Neural cell (in vitro differentiated cells): ENCODE measurements around the gene OTOF. TPM values are rescaled to one million over a fixed set of nuclear protein-coding genes. Genes with fewer than 3 reads are reported as not detected.

Experiments used
- H2AFZ ChIP-seq: fragments of 200-600, 300-800 bp; sonication (generic), shearing (Covaris generic); 2 replicates; pipeline ENCODE4 v1.6.0; 2014; ENCODE audit warnings: low read depth, mild to moderate bottlenecking, antibody characterized with exemption, low read length, moderate library complexity
- H3F3A ChIP-seq: fragments of 200-600 bp; shearing (Covaris generic); 2 replicates; pipeline ENCODE4 v1.6.1; 2016; ENCODE audit warnings: mild to moderate bottlenecking, moderate library complexity, mixed read lengths, antibody characterized with exemption, low read length; ENCODE audit not compliant: insufficient read depth, poor library complexity, severe bottlenecking
- H3K27ac ChIP-seq: fragments of 200-600, 300-800 bp; sonication (generic), shearing (Covaris generic); 2 replicates; pipeline ENCODE4 v1.5.1; 2014; ENCODE audit warnings: mild to moderate bottlenecking, low read length, moderate library complexity
- H3K27me3 ChIP-seq: fragments of 300-800, 200-600 bp; sonication (generic), shearing (Covaris generic); 2 replicates; pipeline ENCODE4 v1.6.0; 2014; ENCODE audit warnings: mild to moderate bottlenecking, low read depth, low read length, moderate library complexity; ENCODE audit not compliant: insufficient read depth
- H3K36me3 ChIP-seq: fragments of 300-800, 200-600 bp; sonication (generic), shearing (Covaris generic); 2 replicates; pipeline ENCODE4 v1.5.1; 2014; ENCODE audit warnings: mild to moderate bottlenecking, antibody characterized with exemption, low read length, moderate library complexity; ENCODE audit not compliant: insufficient read depth
- H3K4me2 ChIP-seq: fragments of 300-800, 200-600 bp; sonication (generic), shearing (Covaris generic); 2 replicates; pipeline ENCODE4 v1.6.0; 2014; ENCODE audit warnings: mild to moderate bottlenecking, low read length
- H3K4me3 ChIP-seq: fragments of 300-800, 200-600 bp; sonication (generic), shearing (Covaris generic); 2 replicates; pipeline ENCODE4 v1.5.1; 2014; ENCODE audit warnings: mild to moderate bottlenecking, low read length, moderate library complexity
- H3K79me2 ChIP-seq: fragments of 200-600 bp; shearing (Covaris generic); replicated peaks from 2 replicates; pipeline ENCODE4 v1.6.0; 2014; ENCODE audit warnings: mild to moderate bottlenecking, low read length, moderate library complexity; ENCODE audit not compliant: insufficient read depth
- H3K9ac ChIP-seq: fragments of 300-800, 200-600 bp; sonication (generic), shearing (Covaris generic); 2 replicates; pipeline ENCODE4 v1.6.1; 2016; ENCODE audit warnings: mild to moderate bottlenecking, low read length, mixed read lengths
- H3K9me2 ChIP-seq: fragments of 200-600 bp; shearing (Covaris generic); 2 replicates; pipeline ENCODE4 v1.6.1; 2016; ENCODE audit warnings: mild to moderate bottlenecking, low read length, mixed read lengths; ENCODE audit not compliant: insufficient read depth
- H3K9me3 ChIP-seq: fragments of 200-600, 300-800 bp; sonication (generic), shearing (Covaris generic); 2 replicates; pipeline ENCODE4 v1.6.1; 2016; ENCODE audit warnings: mild to moderate bottlenecking, mixed run types, low read length, moderate library complexity, mixed read lengths
- H4K20me1 ChIP-seq: fragments of 200-600 bp; shearing (Covaris generic); 2 replicates; pipeline ENCODE4 v1.6.1; 2016; ENCODE audit warnings: mild to moderate bottlenecking, mixed run types; ENCODE audit not compliant: insufficient read depth
- CTCF ChIP-seq: fragments of 450-650 bp; IDR thresholded peaks from 2 replicates; pipeline ENCODE4 v1.5.1; 2014; ENCODE audit warnings: antibody characterized with exemption, mild to moderate bottlenecking, moderate library complexity; ENCODE audit not compliant: poor library complexity, severe bottlenecking
- EP300 ChIP-seq: fragments of 450-650 bp; conservative IDR thresholded peaks from 2 replicates; pipeline ENCODE4 v1.6.1; 2014; ENCODE audit warnings: antibody characterized with exemption, mild to moderate bottlenecking, moderate library complexity; ENCODE audit not compliant: poor library complexity, severe bottlenecking
- EZH2 ChIP-seq: fragments of 200-600, 300-800 bp; shearing (Covaris generic), sonication (generic); IDR thresholded peaks from 2 replicates; pipeline ENCODE4 v1.6.1; 2014; ENCODE audit warnings: antibody characterized with exemption, low read length, borderline replicate concordance, mild to moderate bottlenecking; ENCODE audit not compliant: insufficient read depth, poor library complexity, severe bottlenecking
- MXI1 ChIP-seq: fragments of 450-650 bp; conservative IDR thresholded peaks from 2 replicates; pipeline ENCODE4 v1.6.1; 2014; ENCODE audit warnings: antibody characterized with exemption, mild to moderate bottlenecking; ENCODE audit not compliant: poor library complexity, severe bottlenecking
- POLR2AphosphoS5 ChIP-seq: IDR thresholded peaks from 2 replicates; pipeline ENCODE4 v1.6.1; 2012
- RAD21 ChIP-seq: fragments of 450-650 bp; conservative IDR thresholded peaks from 2 replicates; pipeline ENCODE4 v1.6.1; 2014; ENCODE audit warnings: antibody characterized with exemption, mild to moderate bottlenecking, moderate library complexity
- REST ChIP-seq: IDR thresholded peaks from 2 replicates; pipeline ENCODE4 v1.6.1; 2012; ENCODE audit warnings: borderline replicate concordance
- SMC3 ChIP-seq: fragments of 450-650 bp; conservative IDR thresholded peaks from 2 replicates; pipeline ENCODE4 v1.6.1; 2014; ENCODE audit warnings: antibody characterized with exemption, mild to moderate bottlenecking, moderate library complexity; ENCODE audit not compliant: poor library complexity
- TAF1 ChIP-seq: IDR thresholded peaks from 2 replicates; pipeline ENCODE4 v1.6.1; 2012; ENCODE audit warnings: low read depth
- polyA plus RNA-seq: library from polyadenylated mRNA; depleted of rRNA; stranded (reverse); fragments of >200 nt; gene quantifications from 2 replicates; pipeline ENCODE4 v1.2.3, GENCODE V29; 2014

The OTOF gene
- polyA plus RNA-seq, 1 donor from 2014 or later, result not detected

- Histone ChIP-seq H3K4me3 (no peak overlapping the region), H3K4me2 (no peak overlapping the region), H3K79me2 (no peaks in the 10 kb centered on the region), H3F3A (no peaks in the 10 kb centered on the region), H4K20me1 (no peaks in the 10 kb centered on the region), H3K9me3 (no peaks in the 10 kb centered on the region), H3K27me3 (no peaks in the 10 kb centered on the region), H2AFZ (no peak overlapping the region), H3K36me3 (no peaks in the 10 kb centered on the region), H3K9me2 (no peaks in the 10 kb centered on the region), H3K27ac (no peak overlapping the region), H3K9ac (no peak overlapping the region)
- no peak for TF ChIP-seq REST
- no peak for TF ChIP-seq MXI1
- no peak for TF ChIP-seq EZH2
- no peak for TF ChIP-seq RAD21
- no peak for TF ChIP-seq CTCF
- TF ChIP-seq EP300, result no peak
- TF ChIP-seq SMC3, result no peak
- no peak for TF ChIP-seq POLR2AphosphoS5
- TF ChIP-seq TAF1, result no peak
These were observed 54.2 kb downstream of the OTOF start for GRCh38 chr2:26423750-26424149.

- Histone ChIP-seq H3K79me2 (no peaks in the 10 kb centered on the region), H4K20me1 (no peaks in the 10 kb centered on the region), H3K27ac (no peak overlapping the region), H3K27me3 (no peaks in the 10 kb centered on the region), H3F3A (no peaks in the 10 kb centered on the region), H2AFZ (no peak overlapping the region), H3K9me3 (no peaks in the 10 kb centered on the region), H3K36me3 (no peaks in the 10 kb centered on the region), H3K4me3 (no peak overlapping the region), H3K9me2 (no peaks in the 10 kb centered on the region), H3K9ac (no peak overlapping the region), H3K4me2 (no peak overlapping the region)
- no peak for TF ChIP-seq REST
- TF ChIP-seq RAD21, result no peak
- TF ChIP-seq EP300, result no peak
- TF ChIP-seq EZH2, result no peak
- TF ChIP-seq CTCF, result no peak
- TF ChIP-seq SMC3, result no peak
- no peak for TF ChIP-seq POLR2AphosphoS5
- no peak for TF ChIP-seq TAF1
- no peak for TF ChIP-seq MXI1
These were observed 54.8 kb downstream of the OTOF start for GRCh38 chr2:26422947-26423629.
